Measurements from ENCODE around the gene PLA2G15. TPM values are rescaled to one million over a fixed set of nuclear protein-coding genes. Genes with fewer than 3 reads are reported as not detected.

The PLA2G15 gene
- total RNA-seq, 1 donor from 2014 or later, result 30.4 TPM

- Histone ChIP-seq H3K4me3 (no peak overlapping the region), H3K27ac (no peak overlapping the region), H3K36me3 (no peaks in the 10 kb centered on the region), H3K27me3 (no peaks in the 10 kb centered on the region), H3K4me1 (peaks cover 31% of the 10 kb centered on the region), H3K9me3 (no peaks in the 10 kb centered on the region)
- no peak for DNase-seq
- TF ChIP-seq, protein P1, sequence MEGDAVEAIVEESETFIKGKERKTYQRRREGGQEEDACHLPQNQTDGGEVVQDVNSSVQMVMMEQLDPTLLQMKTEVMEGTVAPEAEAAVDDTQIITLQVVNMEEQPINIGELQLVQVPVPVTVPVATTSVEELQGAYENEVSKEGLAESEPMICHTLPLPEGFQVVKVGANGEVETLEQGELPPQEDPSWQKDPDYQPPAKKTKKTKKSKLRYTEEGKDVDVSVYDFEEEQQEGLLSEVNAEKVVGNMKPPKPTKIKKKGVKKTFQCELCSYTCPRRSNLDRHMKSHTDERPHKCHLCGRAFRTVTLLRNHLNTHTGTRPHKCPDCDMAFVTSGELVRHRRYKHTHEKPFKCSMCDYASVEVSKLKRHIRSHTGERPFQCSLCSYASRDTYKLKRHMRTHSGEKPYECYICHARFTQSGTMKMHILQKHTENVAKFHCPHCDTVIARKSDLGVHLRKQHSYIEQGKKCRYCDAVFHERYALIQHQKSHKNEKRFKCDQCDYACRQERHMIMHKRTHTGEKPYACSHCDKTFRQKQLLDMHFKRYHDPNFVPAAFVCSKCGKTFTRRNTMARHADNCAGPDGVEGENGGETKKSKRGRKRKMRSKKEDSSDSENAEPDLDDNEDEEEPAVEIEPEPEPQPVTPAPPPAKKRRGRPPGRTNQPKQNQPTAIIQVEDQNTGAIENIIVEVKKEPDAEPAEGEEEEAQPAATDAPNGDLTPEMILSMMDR (IDR thresholded peaks at IDR 0.05), result no peak
- intact Hi-C loops (cut with DNase I), result loop anchor here (10.0 kb wide), 1 partner anchor 892 kb away; the partner anchor contains the start of genes CHTF8 and UTP4
- no peak for ATAC-seq
Measured at GRCh38 chr16:68242926-68243858, 2.0 kb upstream of the PLA2G15 start.

GRCh38 chr16:68244481-68244902 is 681 bp upstream of the PLA2G15 start:
- no peaks in the 10 kb centered on the region for H3K27me3 ChIP-seq
- peaks cover 28% of the 10 kb centered on the region for H3K4me1 ChIP-seq
- ATAC-seq (no peak), DNase-seq (no peak)
- TF ChIP-seq, protein P1 (IDR thresholded peaks at IDR 0.05), result no peak
- intact Hi-C loops (cut with DNase I), result loop anchor here (10.0 kb wide), 1 partner anchor 890 kb away; the partner anchor contains the start of genes CHTF8 and UTP4
- H3K27ac ChIP-seq, result peak overlapping the region; percentile 65
- peak overlapping the region; percentile 98 for H3K4me3 ChIP-seq
- H3K9me3 ChIP-seq, result no peaks in the 10 kb centered on the region
- H3K36me3 ChIP-seq, result peaks cover 2% of the 10 kb centered on the region

GRCh38 chr16:68246121-68246520 is 948 bp downstream of the PLA2G15 start:
- Histone ChIP-seq H3K4me1 (peaks cover 22% of the 10 kb centered on the region), H3K27ac (peak overlapping the region; percentile 74), H3K9me3 (no peaks in the 10 kb centered on the region), H3K27me3 (no peaks in the 10 kb centered on the region), H3K4me3 (peak overlapping the region; percentile 98), H3K36me3 (peaks cover 19% of the 10 kb centered on the region)
- intact Hi-C loops (cut with DNase I), result loop anchor here (10.0 kb wide), 1 partner anchor 889 kb away; the partner anchor contains the start of genes CHTF8 and UTP4
- DNase-seq (no peak), ATAC-seq (no peak)
- TF ChIP-seq, protein P1 (IDR thresholded peaks at IDR 0.05), result no peak

GRCh38 chr16:68246666-68247065 is 1.5 kb downstream of the PLA2G15 start:
- TF ChIP-seq, protein P1 (IDR thresholded peaks at IDR 0.05), result no peak
- peaks cover 24% of the 10 kb centered on the region for H3K36me3 ChIP-seq
- no peaks in the 10 kb centered on the region for H3K27me3 ChIP-seq
- no peaks in the 10 kb centered on the region for H3K9me3 ChIP-seq
- no peak for DNase-seq
- peaks cover 22% of the 10 kb centered on the region for H3K4me1 ChIP-seq
- no peak overlapping the region for H3K27ac ChIP-seq
- ATAC-seq, result peak; percentile 31
- intact Hi-C loops (cut with DNase I), result loop anchor here (10.0 kb wide), 1 partner anchor 888 kb away; the partner anchor contains the start of genes CHTF8 and UTP4
- H3K4me3 ChIP-seq, result peak overlapping the region; percentile 98

DNA sequence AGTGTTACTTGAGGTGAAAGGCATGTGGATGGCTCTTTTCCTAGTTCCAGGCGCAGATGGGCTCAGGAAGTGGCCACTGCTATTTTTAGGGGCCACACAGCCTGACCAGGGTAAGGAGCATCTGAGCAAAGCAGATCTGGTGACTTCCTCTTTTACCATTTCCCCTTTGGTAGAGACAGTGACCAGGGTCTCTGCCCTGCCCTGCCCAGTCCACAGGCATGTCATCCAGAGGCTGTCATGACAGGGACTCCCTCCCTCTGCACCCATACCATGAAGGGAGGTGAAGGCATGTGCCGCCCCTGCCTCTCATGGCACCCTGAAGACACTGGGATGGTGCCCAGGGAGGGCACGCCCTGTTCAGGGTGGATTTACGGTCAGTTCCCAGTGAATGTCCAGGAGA is 2.2 kb downstream of the PLA2G15 start:
- DNase-seq, result no peak
- TF ChIP-seq, protein P1 (IDR thresholded peaks at IDR 0.05), result no peak
- peaks cover 30% of the 10 kb centered on the region for H3K36me3 ChIP-seq
- H3K4me3 ChIP-seq, result peak overlapping the region; percentile 0
- peaks cover 22% of the 10 kb centered on the region for H3K4me1 ChIP-seq
- intact Hi-C loops (cut with DNase I), result loop anchor here (10.0 kb wide), 1 partner anchor 887 kb away; the partner anchor contains the start of genes CHTF8 and UTP4
- peak overlapping the region; percentile 47 for H3K27ac ChIP-seq
- no peaks in the 10 kb centered on the region for H3K9me3 ChIP-seq
- no peaks in the 10 kb centered on the region for H3K27me3 ChIP-seq
- ATAC-seq, result peak; percentile 55

Measured in upper lobe of right lung (tissue), 1 donor.